Suppressor macrophage treated with lipopolysaccharide for 1 hour (primary cell): Measurements from ENCODE around the gene ZNF804B.

Experiments used
- DNase-seq, 3 donors: peaks; one replicate each; pipeline ENCODE4 v3.0.0-alpha.2; 2020 to 2022

ZNF804B gene

GRCh38 chr7:89001306-89001705 lies 241.8 kb downstream of the ZNF804B start:
- DNase-seq: no peak

- DNase-seq: peak; percentile 0 to 25 (median 12)
These were observed 243.8 kb downstream of the ZNF804B start for GRCh38 chr7:89002981-89003956.

- DNase-seq: no peak
These were observed 252.5 kb downstream of the ZNF804B start for GRCh38 chr7:89012016-89012415.

- DNase-seq: peak in 2 of 3 donors; percentile 1 to 34
These were observed 258.2 kb downstream of the ZNF804B start for GRCh38 chr7:89017695-89018094.

GRCh38 chr7:89021741-89022140 lies 262.2 kb downstream of the ZNF804B start:
- no peak for DNase-seq

- no peak for DNase-seq
These were observed 263.7 kb downstream of the ZNF804B start for GRCh38 chr7:89023206-89023605.

- DNase-seq: peak; percentile 13 to 45 (median 17)
These were observed 264.4 kb downstream of the ZNF804B start for GRCh38 chr7:89023877-89024276.

GRCh38 chr7:89027781-89028180 lies 268.3 kb downstream of the ZNF804B start:
- no peak for DNase-seq

GRCh38 chr7:89028319-89028718 lies 268.8 kb downstream of the ZNF804B start:
- DNase-seq: no peak

GRCh38 chr7:89029864-89030263 lies 270.4 kb downstream of the ZNF804B start:
- DNase-seq: peak; percentile 22 to 38 (median 32)

GRCh38 chr7:89041240-89041639 lies 281.7 kb downstream of the ZNF804B start:
- no peak for DNase-seq

GRCh38 chr7:89042940-89043339 lies 283.4 kb downstream of the ZNF804B start:
- no peak for DNase-seq

- DNase-seq: no peak
These were observed 289.5 kb downstream of the ZNF804B start for GRCh38 chr7:89049043-89049442.

- DNase-seq: no peak
These were observed 293.6 kb downstream of the ZNF804B start for GRCh38 chr7:89053130-89053529.

- DNase-seq: no peak
These were observed 294.9 kb downstream of the ZNF804B start for GRCh38 chr7:89054361-89054760.

GRCh38 chr7:89060234-89060633 lies 300.7 kb downstream of the ZNF804B start:
- DNase-seq: no peak

GRCh38 chr7:89064831-89065230 lies 305.3 kb downstream of the ZNF804B start:
- DNase-seq: no peak

GRCh38 chr7:89067048-89067447 lies 307.5 kb downstream of the ZNF804B start:
- no peak for DNase-seq

GRCh38 chr7:89072081-89072480 lies 312.6 kb downstream of the ZNF804B start:
- DNase-seq: peak in 2 of 3 donors; percentile 6 to 8

- DNase-seq: peak; percentile 39 to 60 (median 52)
These were observed 314.3 kb downstream of the ZNF804B start for GRCh38 chr7:89073776-89074175.

- DNase-seq: no peak
These were observed 318.5 kb downstream of the ZNF804B start for GRCh38 chr7:89077992-89078391.

GRCh38 chr7:89085580-89085979 lies 326.1 kb downstream of the ZNF804B start:
- no peak for DNase-seq

- no peak for DNase-seq
These were observed 332.1 kb downstream of the ZNF804B start for GRCh38 chr7:89091550-89091949.

- no peak for DNase-seq
These were observed 334.8 kb downstream of the ZNF804B start for GRCh38 chr7:89094269-89094668.

- no peak for DNase-seq
These were observed 344.1 kb downstream of the ZNF804B start for GRCh38 chr7:89103564-89103963.
